ENCODE data around the gene NTRK3.

Gene NTRK3

DNA sequence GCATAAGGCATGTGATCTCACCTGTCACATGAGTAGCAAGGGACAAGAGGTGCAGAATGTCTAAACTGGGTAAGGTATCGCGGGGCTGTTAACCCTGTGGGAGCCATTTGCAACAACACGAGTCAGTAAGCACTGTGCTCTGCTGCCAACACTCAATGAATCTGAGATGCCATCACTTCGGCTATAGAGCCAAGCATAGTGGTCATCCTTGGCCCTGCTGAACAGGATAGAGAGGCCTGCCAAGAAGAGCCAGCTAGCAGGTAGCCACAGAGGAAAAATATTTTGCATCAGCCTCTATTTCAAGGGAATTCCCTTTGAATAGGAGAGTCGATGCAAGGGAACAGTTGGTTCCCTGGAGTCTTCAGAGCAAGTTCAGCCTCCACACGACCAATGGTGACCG, 137.8 kb downstream of the NTRK3 start:
- no peak for DNase-seq (ENCODE audit: low spot score)

DNA sequence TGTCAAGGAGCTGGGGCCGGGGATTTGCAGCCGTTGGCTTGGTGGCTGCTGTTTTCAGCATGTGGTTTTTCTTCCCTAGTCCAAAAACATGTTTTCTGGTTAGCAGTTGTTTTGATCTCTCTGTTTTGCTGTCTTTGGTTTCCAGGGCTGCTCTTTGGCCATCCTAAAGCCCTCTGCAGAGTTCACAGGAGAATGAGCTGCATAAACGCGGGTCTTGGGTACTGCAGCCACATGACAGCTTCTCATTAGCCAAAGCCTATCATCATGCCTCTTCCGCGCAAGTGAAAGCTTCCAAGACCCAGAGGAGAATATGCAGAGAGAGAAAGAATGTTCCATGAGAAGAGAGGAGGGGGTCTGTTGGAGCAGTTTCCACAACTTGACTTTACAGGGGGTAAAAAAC, 138.5 kb downstream of the NTRK3 start:
- no peak for DNase-seq (ENCODE audit: low spot score)

DNA sequence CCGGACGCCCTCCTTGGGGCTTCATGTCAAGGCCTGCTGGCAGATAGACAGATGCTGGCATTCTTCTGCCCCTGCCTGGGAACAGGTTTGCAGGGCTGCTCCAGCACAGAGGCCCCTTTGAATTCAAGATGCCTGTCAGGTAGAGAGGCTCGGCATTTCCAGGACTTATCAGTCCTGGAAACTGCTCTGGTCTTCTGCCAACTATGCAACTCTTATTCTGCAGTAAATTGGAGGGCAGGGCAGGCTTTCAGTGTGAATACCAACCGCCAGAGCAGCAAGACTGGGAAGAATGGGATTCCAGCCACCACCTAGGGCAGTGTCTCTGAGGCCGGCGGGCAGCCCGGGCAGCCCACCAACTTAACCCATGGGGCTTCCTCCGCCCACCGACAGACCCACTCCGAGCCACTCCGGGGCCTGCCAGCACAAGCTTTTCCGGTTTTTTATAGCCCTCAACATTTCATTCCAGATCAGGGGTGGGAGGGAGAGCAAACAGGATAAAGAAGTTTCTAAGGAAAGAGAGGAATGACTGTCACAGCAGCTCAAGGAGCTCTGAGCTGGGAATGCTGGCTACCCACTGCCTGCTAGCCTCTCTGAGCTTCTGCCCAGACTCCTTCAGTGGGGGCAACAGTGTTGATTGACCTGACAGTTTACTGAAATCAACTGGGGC, 140.9 kb downstream of the NTRK3 start:
- DNase-seq (ENCODE audit: low spot score): no peak

DNA sequence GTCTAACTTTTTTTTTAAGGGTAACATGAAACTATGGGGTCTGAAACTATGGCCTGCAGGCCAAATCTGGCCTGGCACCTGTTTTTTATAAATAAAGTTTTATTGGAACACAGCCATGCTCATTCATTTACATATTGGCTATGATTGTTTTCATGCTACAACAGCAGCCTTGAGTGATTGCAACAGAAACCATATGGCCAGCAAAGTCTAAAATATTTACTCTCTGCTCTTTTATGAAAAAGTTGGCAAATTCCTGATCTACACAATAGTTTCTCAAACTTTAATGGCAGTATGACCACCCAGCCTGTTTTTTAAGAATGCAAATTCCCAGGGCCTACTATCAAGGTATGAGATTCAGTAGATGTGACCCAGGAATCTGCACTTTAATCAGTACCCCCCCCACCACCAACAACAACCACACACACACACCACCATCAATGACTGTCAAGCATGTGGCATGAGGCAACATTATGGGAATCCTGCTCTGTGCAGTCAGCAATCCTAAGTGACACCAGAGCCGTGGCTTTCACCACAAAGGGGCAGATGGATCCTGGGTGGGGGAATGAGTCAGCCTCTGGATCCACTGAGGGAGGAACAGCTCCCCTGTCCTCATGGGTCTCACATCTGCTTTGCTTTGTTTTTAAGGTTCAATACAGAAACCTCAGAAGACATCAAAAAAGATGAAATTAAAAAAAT, 142.8 kb downstream of the NTRK3 start:
- DNase-seq (ENCODE audit: low spot score): no peak

DNA sequence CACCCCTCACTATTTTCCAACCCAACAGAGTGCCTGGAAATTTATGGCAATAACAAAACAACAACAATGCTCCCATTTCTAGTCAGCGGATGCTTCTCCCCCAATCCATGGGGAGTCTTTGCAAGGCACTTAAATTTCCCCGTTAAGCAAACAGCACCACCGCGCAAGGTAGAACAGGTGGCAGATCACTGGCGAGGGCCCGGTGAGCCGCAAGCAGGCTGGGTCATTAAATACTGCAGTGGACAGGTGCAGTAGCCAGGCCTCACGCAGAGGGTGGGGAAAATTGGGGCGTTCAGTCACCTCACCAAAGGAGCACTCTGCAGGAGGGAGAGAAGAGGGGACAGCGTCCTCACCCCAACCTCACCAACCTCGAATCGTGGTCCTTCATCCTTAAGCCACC, 147.5 kb downstream of the NTRK3 start:
- no peak for DNase-seq (ENCODE audit: low spot score)

DNA sequence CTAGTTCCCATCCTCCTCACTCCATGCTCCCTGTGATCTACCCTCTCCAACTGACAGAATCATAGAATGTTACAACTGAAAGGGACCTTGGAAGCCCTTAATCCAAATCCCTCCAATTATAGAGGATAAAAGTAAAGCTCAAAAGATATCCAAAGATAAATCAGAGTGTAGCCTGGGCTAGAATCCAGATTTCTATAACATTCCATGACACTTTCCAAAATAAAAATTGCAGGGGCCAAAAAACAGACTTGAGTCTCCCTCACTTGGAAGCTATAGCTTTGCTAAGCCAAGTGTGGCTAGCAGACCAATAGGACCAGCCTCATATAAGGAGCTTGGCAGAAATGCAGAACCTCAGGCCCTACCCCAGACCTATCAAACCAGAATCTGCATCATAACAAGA, 148.1 kb downstream of the NTRK3 start:
- DNase-seq (ENCODE audit: low spot score): no peak

DNA sequence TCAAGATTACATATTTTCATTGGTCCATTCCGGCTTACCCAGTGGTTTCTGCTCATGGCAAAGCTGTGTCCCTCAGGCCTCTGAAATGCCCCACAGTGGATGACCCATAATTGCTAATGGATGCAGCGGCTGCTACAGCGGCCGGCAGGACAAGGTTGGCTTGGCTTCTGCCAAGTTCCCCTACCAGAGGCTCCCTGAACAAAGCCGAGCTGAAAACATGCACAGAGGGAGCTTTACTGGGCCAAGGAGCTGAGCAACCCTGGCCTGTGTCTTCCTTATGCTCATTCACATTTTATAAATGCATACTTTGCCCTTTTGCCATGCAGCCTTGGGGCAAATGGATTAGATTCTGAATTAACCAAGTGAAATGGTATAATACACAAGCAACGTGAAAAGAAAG, 150.5 kb downstream of the NTRK3 start:
- no peak for DNase-seq (ENCODE audit: low spot score)

DNA sequence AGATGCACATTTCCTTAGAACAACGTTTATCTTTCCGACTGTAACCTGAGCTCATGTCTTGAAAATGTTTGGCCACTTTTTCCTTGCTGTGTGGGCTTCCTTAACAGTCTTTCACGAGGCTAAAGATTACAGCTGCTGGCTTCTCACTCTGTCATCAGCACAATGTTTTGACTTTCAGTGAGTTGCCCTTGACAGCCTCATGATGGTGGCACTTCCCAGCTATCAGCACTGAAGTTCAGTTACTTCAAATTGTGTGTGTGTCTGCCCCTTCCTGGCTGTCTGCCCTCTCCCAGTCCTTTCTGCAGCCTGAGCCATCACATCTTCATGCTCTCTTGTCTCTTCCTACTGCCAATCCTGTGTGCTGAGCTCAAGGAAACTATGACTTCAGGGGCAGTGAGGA, 152.2 kb downstream of the NTRK3 start:
- no peak for DNase-seq (ENCODE audit: low spot score)

DNA sequence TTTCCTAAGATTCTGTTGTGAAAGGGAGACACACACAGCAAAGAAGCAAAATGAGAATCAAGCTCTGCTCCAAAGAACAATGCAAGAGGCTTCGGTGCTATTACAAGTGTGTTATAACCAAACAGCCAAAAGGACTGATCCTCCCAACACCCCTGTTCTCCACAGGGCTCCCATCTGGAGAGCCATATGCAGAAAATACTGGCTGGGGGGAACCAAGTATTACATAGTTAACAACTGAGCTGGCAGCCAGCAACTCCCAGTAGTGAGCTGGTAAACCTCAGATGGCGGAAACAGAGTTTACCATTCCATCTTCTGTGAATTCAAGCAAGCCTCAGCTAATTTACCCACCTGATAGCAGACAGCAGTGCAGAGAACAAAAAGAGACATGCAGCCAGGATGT, 156.4 kb downstream of the NTRK3 start:
- DNase-seq (ENCODE audit: low spot score): no peak

DNA sequence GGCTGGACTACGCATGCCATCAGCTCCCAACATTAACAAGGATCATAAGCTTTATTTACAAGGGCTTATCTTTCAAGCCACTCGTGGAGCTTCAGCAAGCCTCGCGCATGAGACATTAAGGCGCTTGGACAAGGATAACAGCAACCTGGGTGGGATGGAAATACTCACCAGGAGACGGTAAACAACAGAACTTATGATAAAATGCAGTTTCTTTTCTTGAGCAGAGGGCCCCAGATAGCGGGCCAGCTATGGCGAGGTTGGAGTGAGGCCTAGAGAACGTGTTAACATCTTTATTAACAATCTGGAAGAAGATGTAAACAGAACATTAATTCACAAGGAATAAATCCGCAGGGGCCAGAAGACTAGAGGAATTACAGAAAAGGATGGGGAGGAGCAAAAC, 158.2 kb downstream of the NTRK3 start:
- no peak for DNase-seq (ENCODE audit: low spot score)

DNA sequence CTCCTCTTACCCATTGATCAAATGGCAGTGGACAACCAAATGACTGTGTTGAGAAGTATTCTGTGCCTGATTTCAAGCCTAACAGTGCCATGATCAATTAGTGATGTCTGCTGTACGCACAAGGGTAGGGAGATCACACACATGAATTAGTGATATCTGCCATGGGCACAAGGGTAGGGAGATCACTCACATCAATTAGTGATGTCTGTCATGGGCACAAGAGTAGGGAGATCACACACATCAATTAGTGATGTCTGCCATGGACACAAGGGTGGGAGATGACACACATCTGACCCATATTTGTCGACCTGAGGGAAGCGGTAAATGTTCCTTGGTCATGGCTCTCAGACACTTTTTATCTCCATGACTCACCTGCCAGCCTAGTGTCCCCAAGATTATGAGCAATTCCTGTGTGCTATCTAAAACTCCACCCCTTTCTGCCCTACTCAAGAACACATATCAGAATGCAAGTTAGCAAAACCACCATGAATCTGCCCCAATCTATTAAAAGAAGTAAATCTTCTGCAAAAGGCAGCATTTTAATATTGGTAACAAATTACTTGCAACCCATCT, 165.0 kb downstream of the NTRK3 start:
- no peak for DNase-seq (ENCODE audit: low spot score)

DNA sequence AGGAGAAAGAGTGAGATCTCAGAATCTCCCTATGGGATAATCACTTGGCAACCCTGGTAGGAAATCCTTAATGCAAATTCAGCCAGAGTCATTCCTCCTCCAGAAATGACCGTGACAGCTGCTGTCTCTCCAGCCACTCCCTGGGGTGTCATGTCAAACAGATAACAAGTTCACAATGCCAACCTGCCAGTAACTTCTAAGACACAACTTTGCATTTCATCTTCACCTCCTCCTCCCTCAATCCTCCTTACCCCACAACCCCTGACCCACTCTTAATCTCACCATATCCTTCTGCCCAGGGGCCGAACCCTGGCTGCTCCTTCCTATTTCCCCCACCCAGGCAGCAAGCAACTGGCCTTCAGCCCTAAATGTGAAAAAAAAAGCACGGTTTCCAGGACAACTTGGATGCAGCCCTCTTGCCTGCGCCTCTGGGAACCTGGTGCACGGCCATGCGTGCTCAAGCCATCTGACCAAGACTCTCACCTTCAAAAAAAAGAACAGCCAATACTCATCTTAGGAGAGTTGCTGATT, 166.0 kb downstream of the NTRK3 start:
- DNase-seq (ENCODE audit: low spot score): no peak

DNA sequence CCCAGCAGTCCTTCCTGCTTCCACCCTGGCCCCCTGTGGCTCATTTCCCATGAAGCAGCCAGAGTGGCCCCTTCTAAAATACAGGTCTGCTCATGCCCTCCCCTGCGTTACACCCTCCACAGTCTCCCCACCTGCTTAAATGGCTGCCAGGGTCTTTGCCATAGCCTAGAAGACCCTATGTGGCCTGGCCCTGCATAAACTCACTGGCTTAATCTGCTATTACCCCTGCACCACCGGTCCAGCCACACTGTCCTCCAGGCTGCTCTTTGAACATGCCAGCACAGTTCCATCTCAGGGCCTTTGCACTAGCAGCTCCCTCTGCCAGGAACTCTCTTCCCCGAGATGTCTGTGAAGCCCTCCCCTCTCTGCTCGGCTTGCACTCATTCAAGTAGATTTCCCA, 166.8 kb downstream of the NTRK3 start:
- DNase-seq (ENCODE audit: low spot score): no peak

DNA sequence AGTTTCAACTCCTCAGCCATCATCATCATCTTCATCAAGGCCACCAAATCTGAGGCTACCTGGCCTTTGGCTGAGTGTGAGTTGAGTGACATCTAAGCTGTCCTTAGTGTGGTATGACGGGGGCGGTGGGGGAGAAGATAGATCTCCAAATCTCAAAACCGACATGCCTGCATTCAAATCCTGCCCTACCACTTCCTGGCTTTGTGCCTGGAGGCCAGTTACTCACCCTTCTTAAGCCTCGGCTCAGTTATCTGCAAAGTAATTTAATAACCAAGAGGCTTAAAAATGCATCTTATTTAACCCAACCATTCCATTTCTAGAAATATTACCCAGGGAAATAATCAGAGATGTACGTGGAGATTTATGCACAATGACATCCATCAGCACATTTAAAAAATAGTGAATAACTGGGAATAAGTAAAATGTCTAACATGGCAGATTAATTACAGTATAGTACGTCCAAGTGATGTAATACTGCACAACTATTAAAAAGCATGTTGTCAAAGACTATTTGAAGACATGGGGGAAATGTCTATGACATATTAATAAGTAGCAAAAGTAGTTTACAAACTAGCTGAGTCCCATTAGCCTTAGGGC, 167.4 kb downstream of the NTRK3 start:
- no peak for DNase-seq (ENCODE audit: low spot score)

DNA sequence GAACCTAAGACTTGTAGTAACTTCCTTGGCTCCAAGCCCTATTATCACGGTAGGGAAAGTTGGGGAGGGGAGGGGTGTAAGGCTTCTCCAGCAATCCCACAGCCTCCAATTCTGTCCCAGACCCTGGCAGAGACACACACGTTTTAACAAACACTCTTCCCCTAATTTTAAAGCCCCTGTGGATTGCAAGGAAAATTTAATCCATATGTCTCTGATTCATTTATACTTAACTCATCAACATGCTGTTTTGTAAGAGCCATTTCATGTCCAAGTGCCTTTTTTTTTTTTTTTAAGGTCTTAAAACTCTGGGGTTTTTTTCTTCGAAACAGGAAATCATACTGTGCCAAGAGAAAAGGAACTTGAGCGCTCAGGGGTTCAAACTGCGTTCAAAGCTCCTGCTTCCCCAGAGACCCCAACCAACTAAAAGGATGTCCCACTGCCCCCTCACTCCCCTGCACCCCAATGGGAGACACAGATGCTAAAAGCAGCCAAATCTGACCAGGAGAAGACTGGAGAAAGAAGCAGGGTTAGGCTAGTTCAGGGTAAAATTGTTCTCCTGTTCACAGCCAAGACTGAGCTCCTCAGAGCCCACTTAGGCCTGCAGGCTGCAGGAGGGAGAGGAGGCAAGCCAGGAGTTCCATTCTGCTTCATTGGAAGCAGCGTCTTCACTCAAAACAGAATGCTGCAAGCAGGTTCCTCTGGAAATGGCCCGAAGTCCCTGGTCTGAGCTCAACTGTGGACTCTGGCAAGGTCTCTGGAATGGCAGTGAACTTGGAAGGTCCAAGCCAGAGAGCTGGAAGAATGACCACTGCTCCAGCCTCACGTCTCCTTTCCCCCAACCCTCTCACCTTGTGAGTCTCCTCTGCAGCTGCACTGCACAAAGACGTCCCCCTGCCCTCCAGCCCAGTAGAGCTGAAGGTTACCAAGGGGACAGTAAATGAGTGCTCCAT, 172.5 kb downstream of the NTRK3 start:
- DNase-seq (ENCODE audit: low spot score): no peak

DNA sequence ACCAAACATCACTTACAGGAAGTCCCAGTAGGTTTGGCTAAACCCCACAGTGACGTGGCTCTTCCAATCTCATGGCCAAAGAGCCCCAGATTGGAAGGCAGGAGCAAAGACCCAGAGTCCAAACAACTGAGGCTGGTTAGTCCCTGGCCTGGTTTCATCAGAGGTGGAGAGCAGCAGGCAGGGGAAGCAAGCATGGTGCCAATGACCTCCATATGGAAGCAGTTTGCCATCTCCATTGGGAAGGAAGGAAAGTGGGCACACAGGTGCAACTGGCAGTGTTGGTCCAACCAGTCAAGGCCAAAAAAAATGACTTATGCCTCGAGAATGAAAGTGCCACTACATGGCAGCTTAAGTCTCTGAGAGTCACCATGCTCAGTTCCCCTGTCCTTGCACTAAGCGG, 175.9 kb downstream of the NTRK3 start:
- no peak for DNase-seq (ENCODE audit: low spot score)

DNA sequence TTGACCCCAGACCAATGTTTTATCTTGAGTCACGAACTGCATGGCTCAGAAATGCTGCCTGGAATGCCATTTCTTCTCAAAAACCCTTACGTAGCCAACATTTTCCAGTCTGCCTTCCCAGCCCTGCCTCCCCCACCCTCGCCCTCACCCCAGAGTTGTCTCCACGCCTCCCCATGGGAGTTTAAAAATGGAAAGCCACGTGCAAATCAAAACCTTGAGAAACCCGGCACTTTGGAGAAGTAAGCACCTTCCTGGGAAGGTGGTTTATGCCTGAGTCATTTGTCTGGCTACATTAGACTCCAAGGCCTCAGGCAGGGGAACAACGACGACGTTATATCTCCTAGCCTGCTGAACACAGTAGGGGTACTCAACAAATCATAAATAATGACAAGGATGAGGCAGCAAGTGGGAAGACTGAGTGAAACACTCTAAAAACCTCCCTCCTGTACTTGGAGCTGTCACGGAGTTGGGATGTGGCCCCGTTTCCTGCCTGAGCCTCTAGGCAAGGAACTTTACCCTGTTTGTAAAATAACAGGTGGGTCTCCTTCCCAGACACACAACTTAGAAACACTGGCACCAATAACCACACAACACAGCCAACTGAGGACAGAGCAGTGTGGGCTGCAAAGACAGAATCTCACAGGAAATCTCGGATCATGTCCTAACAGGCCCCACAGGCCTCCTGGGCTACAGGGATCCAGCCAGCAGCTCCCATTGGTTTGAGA, 179.1 kb downstream of the NTRK3 start:
- no peak for DNase-seq (ENCODE audit: low spot score)

DNA sequence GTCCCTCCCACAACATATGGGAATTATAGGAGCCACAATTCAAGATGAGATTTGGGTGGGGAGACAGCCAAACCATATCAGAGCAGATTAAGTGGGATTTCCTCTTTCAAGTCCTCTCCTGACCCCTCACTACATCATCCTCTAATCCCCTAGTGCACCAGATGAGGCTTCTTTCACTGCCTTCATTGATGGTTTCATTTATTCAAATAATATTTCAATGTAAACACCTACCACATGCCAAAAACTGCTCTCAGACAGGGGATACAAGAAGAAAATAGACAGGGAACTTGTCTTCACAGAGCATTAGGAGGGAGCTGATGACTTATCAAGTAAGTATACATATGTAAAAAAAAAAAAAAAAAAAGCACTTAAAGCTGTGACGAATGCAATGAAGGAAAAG, 180.2 kb downstream of the NTRK3 start:
- no peak for DNase-seq (ENCODE audit: low spot score)

DNA sequence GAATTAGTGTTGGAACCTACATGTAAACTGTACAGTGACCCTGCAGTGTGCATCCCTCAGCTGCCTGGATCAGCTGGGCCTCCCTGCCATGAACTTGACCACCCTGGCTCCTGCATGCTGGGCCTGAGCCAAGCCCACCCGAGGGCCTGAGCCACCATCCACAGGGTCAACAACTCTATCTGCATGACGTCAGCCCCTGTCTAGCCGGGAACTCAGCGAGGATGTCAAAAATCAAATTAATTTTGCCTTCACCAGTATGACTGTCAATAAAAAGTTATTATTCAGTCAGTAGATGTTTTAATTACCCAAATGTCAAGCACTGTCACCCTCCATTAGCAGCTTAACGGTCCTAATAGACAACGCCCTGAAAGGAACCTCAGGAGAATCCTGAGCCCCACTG, 181.4 kb downstream of the NTRK3 start:
- DNase-seq (ENCODE audit: low spot score): no peak

DNA sequence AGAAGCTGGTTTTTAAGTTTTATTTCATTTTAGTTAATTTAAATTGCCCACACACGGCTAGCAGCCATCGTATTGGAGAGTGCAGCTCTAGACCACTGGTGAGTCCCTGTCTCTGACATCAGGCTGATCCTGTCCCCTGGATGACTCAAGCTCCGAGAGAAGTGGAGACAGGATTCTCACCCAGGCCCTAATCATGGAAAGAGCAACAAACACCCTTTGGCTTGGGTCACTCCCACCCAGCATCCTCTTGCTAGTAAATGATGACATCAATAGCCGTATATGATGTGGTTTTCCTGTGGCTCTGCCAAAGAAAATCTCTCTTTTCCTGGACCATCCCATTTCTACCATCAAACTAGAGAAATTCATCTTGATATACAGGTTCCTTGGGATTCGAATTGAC, 182.2 kb downstream of the NTRK3 start:
- DNase-seq (ENCODE audit: low spot score): no peak

DNA sequence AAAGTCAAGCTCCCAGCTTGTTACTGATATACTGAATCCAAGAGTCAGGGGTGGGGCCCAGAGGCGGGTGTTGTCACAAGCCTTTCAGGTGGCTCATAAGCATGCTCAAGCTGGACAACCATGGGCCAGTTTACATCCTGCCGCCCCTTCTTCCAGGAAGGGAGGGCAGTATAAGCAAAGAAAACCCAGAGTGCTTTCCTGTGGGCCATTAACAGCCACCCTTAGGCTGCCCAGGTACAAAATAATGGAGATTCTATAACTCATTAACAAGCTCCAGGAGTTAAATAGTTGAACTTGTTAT, 183.2 kb downstream of the NTRK3 start:
- DNase-seq (ENCODE audit: low spot score): no peak
